ENCODE data around the gene SLCO1A2.

The SLCO1A2 gene

GRCh38 chr12:21289698-21290097 is 45.0 kb downstream of the SLCO1A2 start:
- H3K4me1 ChIP-seq (ENCODE audit: control insufficient read depth, insufficient read depth, low read length) = no peaks in the 10 kb centered on the region
- H3K9me3 ChIP-seq (ENCODE audit: control insufficient read depth, insufficient read depth, low read depth, low read length) = no peaks in the 10 kb centered on the region
- POLR2A ChIA-PET = no interaction called here
- H3K27ac ChIP-seq (ENCODE audit: extremely low read depth, low read depth, low read length) = no peak overlapping the region
- no peak overlapping the region for H3K4me3 ChIP-seq (ENCODE audit: low read depth, low read length)
- TF ChIP-seq ZNF664 (tag by site-specific recombination; IDR thresholded peaks at IDR 0.05) (no peak), ZNF433 (tag by site-specific recombination; IDR thresholded peaks at IDR 0.05; ENCODE audit: low read depth) (no peak), KLF1 (tag by site-specific recombination; IDR thresholded peaks at IDR 0.05) (no peak), ZNF146 (tag by site-specific recombination; IDR thresholded peaks at IDR 0.05) (no peak), ZNF548 (tag by site-specific recombination; IDR thresholded peaks at IDR 0.05) (no peak), ZNF701 (tag by site-specific recombination; IDR thresholded peaks at IDR 0.05) (no peak), ZNF585B (tag by site-specific recombination; IDR thresholded peaks at IDR 0.05) (no peak), ZNF341 (tag by site-specific recombination; IDR thresholded peaks at IDR 0.05; ENCODE audit: low read depth) (no peak), ZNF692 (tag by site-specific recombination; IDR thresholded peaks at IDR 0.05) (no peak), ZIC2 (tag by site-specific recombination; IDR thresholded peaks at IDR 0.05) (no peak), ZNF121 (tag by site-specific recombination; IDR thresholded peaks at IDR 0.05) (no peak), PRDM1 (tag by site-specific recombination; IDR thresholded peaks at IDR 0.05) (no peak), ZNF18 (tag by site-specific recombination; IDR thresholded peaks at IDR 0.05) (no peak), ZNF223 (tag by site-specific recombination; IDR thresholded peaks at IDR 0.05) (no peak)
- no peaks in the 10 kb centered on the region for H3K36me3 ChIP-seq (ENCODE audit: control insufficient read depth in 2 of 2, insufficient read depth in 1 of 2, low read length in 2 of 2)
- CTCF ChIA-PET = no interaction called here

GRCh38 chr12:21276826-21277225 is 57.9 kb downstream of the SLCO1A2 start:
- H3K27ac ChIP-seq (ENCODE audit: extremely low read depth, low read depth, low read length) = no peak overlapping the region
- H3K4me3 ChIP-seq (ENCODE audit: low read depth, low read length) = no peak overlapping the region
- H3K4me1 ChIP-seq (ENCODE audit: control insufficient read depth, insufficient read depth, low read length) = no peaks in the 10 kb centered on the region
- ChIA-PET POLR2A (no interaction called here), CTCF (no interaction called here)
- no peaks in the 10 kb centered on the region for H3K9me3 ChIP-seq (ENCODE audit: control insufficient read depth, insufficient read depth, low read depth, low read length)
- H3K36me3 ChIP-seq (ENCODE audit: control insufficient read depth in 2 of 2, insufficient read depth in 1 of 2, low read length in 2 of 2) = no peaks in the 10 kb centered on the region
- no peak for TF ChIP-seq ZNF768 (tag by site-specific recombination; IDR thresholded peaks at IDR 0.05)
- no peak for TF ChIP-seq SETDB1 (IDR thresholded peaks at IDR 0.05; ENCODE audit: insufficient read length, low read length)
- no peak for TF ChIP-seq ZNF398 (tag by site-specific recombination; IDR thresholded peaks at IDR 0.05)
- TF ChIP-seq GLI4 (tag by site-specific recombination; IDR thresholded peaks at IDR 0.05) = no peak
- no peak for TF ChIP-seq PBX3 (CRISPR knock-in tag; IDR thresholded peaks at IDR 0.05)
- TF ChIP-seq ZNF529 (tag by site-specific recombination; IDR thresholded peaks at IDR 0.05; ENCODE audit: insufficient replicate concordance) = no peak
- no peak for TF ChIP-seq ZNF140 (tag by site-specific recombination; IDR thresholded peaks at IDR 0.05)
- no peak for TF ChIP-seq CTCF (tag by site-specific recombination; IDR thresholded peaks at IDR 0.05)
- TF ChIP-seq ZNF626 (tag by site-specific recombination; IDR thresholded peaks at IDR 0.05) = no peak
- TF ChIP-seq ZNF221 (tag by site-specific recombination; IDR thresholded peaks at IDR 0.05; ENCODE audit: borderline replicate concordance) = no peak
- TF ChIP-seq BCL11A (tag by site-specific recombination; IDR thresholded peaks at IDR 0.05; ENCODE audit: low read depth) = no peak

Measured in HEK293 (cell line).